Hair follicular keratinocyte (primary cell): ENCODE data around the gene CHN1. TPM values are rescaled to one million over a fixed set of nuclear protein-coding genes. Genes with fewer than 3 reads are reported as not detected.

ENCODE experiments used
- total RNA-seq: library from RNA; depleted of rRNA; stranded (reverse); fragments of >200 nt; gene quantifications from 2 replicates; pipeline ENCODE4 v1.2.3, GENCODE V29; 2015

Gene CHN1
- total RNA-seq, result 0.65 and 1.1 TPM in 2 replicates

GRCh38 chr2:175004980-175005732, at the start of gene CHN1:
Gene CHN1 (minus strand): TSS chr2:175005381. CDS start chr2:175004912, 469 bp downstream.

GRCh38 chr2:174764280-174765255, 240.6 kb downstream of the CHN1 start, which contains the start of gene CHRNA1:
Gene CHRNA1 (minus strand): TSS chr2:174764472. CDS start chr2:174764394, 78 bp downstream.

Other genes with a start within 250 kb of the CHN1 start
- not detected in 2 replicates for gene CHRNA1, start 240.9 kb downstream of the CHN1 start, total RNA-seq
- gene ATF2, start 162.8 kb upstream of the CHN1 start, total RNA-seq, result 18.7 and 26.8 TPM in 2 replicates
- gene ATP5MC3, start 176.3 kb upstream of the CHN1 start, total RNA-seq, result 290 and 461 TPM in 2 replicates